ENCODE results near the gene PKN3.

DNA sequence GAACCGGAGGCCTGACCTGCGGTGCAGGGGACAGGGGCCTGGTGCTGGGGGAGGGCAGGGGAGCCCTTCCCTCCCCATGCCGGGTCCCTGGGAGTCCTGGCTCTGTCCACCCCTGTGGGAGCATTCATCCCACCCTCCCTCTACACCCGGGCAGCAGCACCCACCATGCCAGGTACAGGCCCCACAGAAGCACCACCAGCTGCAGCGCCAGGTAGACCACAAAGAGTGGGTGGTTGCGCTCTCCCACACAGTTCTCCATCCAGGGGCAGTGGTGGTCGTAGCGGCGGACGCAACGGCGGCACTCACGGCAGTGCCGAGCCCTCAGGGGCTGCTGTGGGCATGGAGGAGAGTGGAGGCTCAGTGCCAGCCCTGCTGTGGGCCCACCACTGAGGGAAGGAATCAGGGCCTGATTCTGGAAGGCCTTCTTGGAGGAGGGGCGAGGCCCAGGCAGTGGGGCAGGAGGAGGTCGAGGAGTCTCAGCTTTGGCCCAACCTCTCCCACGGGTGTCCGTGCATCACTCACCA, 19.2 kb downstream of the PKN3 start:
- TF ChIP-seq, protein P1, sequence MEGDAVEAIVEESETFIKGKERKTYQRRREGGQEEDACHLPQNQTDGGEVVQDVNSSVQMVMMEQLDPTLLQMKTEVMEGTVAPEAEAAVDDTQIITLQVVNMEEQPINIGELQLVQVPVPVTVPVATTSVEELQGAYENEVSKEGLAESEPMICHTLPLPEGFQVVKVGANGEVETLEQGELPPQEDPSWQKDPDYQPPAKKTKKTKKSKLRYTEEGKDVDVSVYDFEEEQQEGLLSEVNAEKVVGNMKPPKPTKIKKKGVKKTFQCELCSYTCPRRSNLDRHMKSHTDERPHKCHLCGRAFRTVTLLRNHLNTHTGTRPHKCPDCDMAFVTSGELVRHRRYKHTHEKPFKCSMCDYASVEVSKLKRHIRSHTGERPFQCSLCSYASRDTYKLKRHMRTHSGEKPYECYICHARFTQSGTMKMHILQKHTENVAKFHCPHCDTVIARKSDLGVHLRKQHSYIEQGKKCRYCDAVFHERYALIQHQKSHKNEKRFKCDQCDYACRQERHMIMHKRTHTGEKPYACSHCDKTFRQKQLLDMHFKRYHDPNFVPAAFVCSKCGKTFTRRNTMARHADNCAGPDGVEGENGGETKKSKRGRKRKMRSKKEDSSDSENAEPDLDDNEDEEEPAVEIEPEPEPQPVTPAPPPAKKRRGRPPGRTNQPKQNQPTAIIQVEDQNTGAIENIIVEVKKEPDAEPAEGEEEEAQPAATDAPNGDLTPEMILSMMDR (IDR thresholded peaks at IDR 0.05): no peak
- TF ChIP-seq EP300 (IDR thresholded peaks at IDR 0.05): no peak
- TF ChIP-seq POLR2A (IDR thresholded peaks at IDR 0.05): no peak

Measured in tibial nerve (tissue), 4 donors.